Uterus (tissue), 4 donors: ENCODE data around the gene COL5A3. TPM values are rescaled to one million over a fixed set of nuclear protein-coding genes. Genes with fewer than 3 reads are reported as not detected.
A peak's percentile ranks its signal among the peaks of the same experiment; 100 is the strongest.
"Not testable (repeated sequence)": the region's sequence is repeated elsewhere in the genome, so short reads cannot be mapped to it uniquely, and the experiment has no call there.

Experiments used
- DNase-seq, 2 donors: peaks; one replicate each; pipeline ENCODE4 v3.0.0-alpha.2; 2019 to 2020
- H3K27ac ChIP-seq, 2 donors: fragments of 200-600 bp; sonication (generic); 1 replicate in 1 of 2; 2 replicates in 1 of 2; pipeline ENCODE4 v1.5.1; 2016 to 2018
- H3K27me3 ChIP-seq, 2 donors: fragments of 200-600 bp; sonication (generic); one replicate each; pipeline ENCODE4 v1.5.1; 2018 to 2019; ENCODE audit warnings: control low read depth in 1 of 2
- H3K36me3 ChIP-seq, 2 donors: fragments of 200-600 bp; sonication (generic); one replicate each; pipeline ENCODE4 v1.5.1; 2019; ENCODE audit warnings: control low read depth in 1 of 2
- H3K4me1 ChIP-seq, 2 donors: fragments of 200-600 bp; sonication (generic); one replicate each; pipeline ENCODE4 v1.5.1; 2018 to 2019; ENCODE audit warnings: control low read depth in 1 of 2
- H3K4me3 ChIP-seq, 2 donors: fragments of 200-600 bp; sonication (generic); 1 replicate in 1 of 2; 2 replicates in 1 of 2; pipeline ENCODE4 v1.5.1; 2018 to 2019; ENCODE audit warnings: mild to moderate bottlenecking in 1 of 2
- H3K9me3 ChIP-seq, 2 donors: fragments of 200-600 bp; sonication (generic); one replicate each; pipeline ENCODE4 v1.5.1; 2019; ENCODE audit warnings: control low read depth in 1 of 2
- CTCF ChIP-seq, 4 experiments: fragments of 200-600 bp in 2 of 4; fragments of 450-650 bp in 2 of 4; sonication (generic) in 2 of 4; IDR thresholded peaks; one replicate each; pipeline ENCODE4 v1.5.1; 2016 to 2019; ENCODE audit warnings: antibody characterized with exemption in 4 of 4, mild to moderate bottlenecking in 2 of 4, moderate library complexity in 1 of 4
- POLR2A ChIP-seq, 2 donors: fragments of 450-650 bp; IDR thresholded peaks; one replicate each; pipeline ENCODE4 v1.6.1; 2016; ENCODE audit warnings: antibody characterized with exemption in 2 of 2, mild to moderate bottlenecking in 1 of 2, moderate library complexity in 1 of 2
- intact Hi-C: fragments of 100-400 bp; cut with DNase I; formaldehyde crosslinking; loops from one replicate; pipeline ENCODE4 v1.15.1; 2023; ENCODE audit warnings: low total_unique reads
- total RNA-seq, 4 donors: library from RNA; depleted of rRNA in 3 of 4; stranded (reverse); fragments of >200 nt in 3 of 4; gene quantifications; one replicate each; pipeline versions ENCODE4 v1.1.0 to v1.2.4, GENCODE V29; 2014 to 2023
- donor health status: DM: yes; HTN: yes; CAD: no.

COL5A3 gene
- total RNA-seq, 4 donors from 2014 or later = 12.6 to 43.3 (median 25.6) TPM

- no peak for DNase-seq
- Histone ChIP-seq H3K36me3 (no peaks in the 10 kb centered on the region), H3K4me3 (no peak overlapping the region), H3K9me3 (no peaks in the 10 kb centered on the region), H3K4me1 (no peaks in the 10 kb centered on the region), H3K27me3 (no peaks in the 10 kb centered on the region), H3K27ac (no peak overlapping the region)
- intact Hi-C loops = no loop called here
- TF ChIP-seq CTCF (IDR thresholded peaks at IDR 0.05) = no peak
- TF ChIP-seq POLR2A (IDR thresholded peaks at IDR 0.05) = no peak
Measured at GRCh38 chr19:9952276-9952675, 58.0 kb downstream of the COL5A3 start.

GRCh38 chr19:9947441-9947840 lies 62.9 kb downstream of the COL5A3 start:
- no peak for DNase-seq
- H3K4me1 ChIP-seq = peaks cover 0 to 4% of the 10 kb centered on the region in 2 donors
- H3K27ac ChIP-seq = peak overlapping the region in 1 of 2 donors; percentile 27
- no peaks in the 10 kb centered on the region for H3K27me3 ChIP-seq
- TF ChIP-seq POLR2A (IDR thresholded peaks at IDR 0.05) (no peak), CTCF (IDR thresholded peaks at IDR 0.05) (no peak)
- no peaks in the 10 kb centered on the region for H3K9me3 ChIP-seq
- H3K4me3 ChIP-seq = no peak overlapping the region
- intact Hi-C loops = no loop called here
- no peaks in the 10 kb centered on the region for H3K36me3 ChIP-seq

GRCh38 chr19:9946528-9947125 lies 63.7 kb downstream of the COL5A3 start:
- H3K4me3 ChIP-seq, H3K27me3 ChIP-seq, H3K9me3 ChIP-seq, H3K4me1 ChIP-seq, H3K36me3 ChIP-seq, intact Hi-C loops, DNase-seq: not testable (repeated sequence)
- peak overlapping the region; percentile 86 to 90 for H3K27ac ChIP-seq

- intact Hi-C loops = no loop called here
- Histone ChIP-seq H3K36me3 (no peaks in the 10 kb centered on the region), H3K27me3 (no peaks in the 10 kb centered on the region), H3K27ac (peak overlapping the region; percentile 86 to 90), H3K4me1 (peaks cover 0 to 4% of the 10 kb centered on the region in 2 donors), H3K9me3 (no peaks in the 10 kb centered on the region), H3K4me3 (no peak overlapping the region)
- TF ChIP-seq CTCF (IDR thresholded peaks at IDR 0.05) (peak in 2 of 4 experiments; percentile 14 to 15), POLR2A (IDR thresholded peaks at IDR 0.05) (no peak)
- DNase-seq = peak; percentile 97 to 98
Measured at GRCh38 chr19:9945319-9945966, 64.9 kb downstream of the COL5A3 start.

GRCh38 chr19:9943744-9944143 lies 66.6 kb downstream of the COL5A3 start:
- DNase-seq = no peak
- Histone ChIP-seq H3K27me3 (no peaks in the 10 kb centered on the region), H3K36me3 (no peaks in the 10 kb centered on the region), H3K4me3 (no peak overlapping the region), H3K4me1 (peaks cover 0 to 4% of the 10 kb centered on the region in 2 donors), H3K9me3 (no peaks in the 10 kb centered on the region), H3K27ac (no peak overlapping the region)
- intact Hi-C loops = no loop called here
- TF ChIP-seq POLR2A (IDR thresholded peaks at IDR 0.05) = no peak
- TF ChIP-seq CTCF (IDR thresholded peaks at IDR 0.05) = no peak
